Dendritic cell treated with granulocyte-macrophage colony-stimulating factor and Interleukin-4, amounts not matched to agents 40 ng/mL and 50 ng/mL, for 4 days (primary cell): Measurements from ENCODE around the gene AP3S1.

Source experiments
- H3K27ac Mint-ChIP-seq: one replicate; pipeline ENCODE4 v1.8.0; 2022; ENCODE audit warnings: mild to moderate bottlenecking, mixed read lengths
- H3K27me3 Mint-ChIP-seq: one replicate; pipeline ENCODE4 v1.8.0; 2022; ENCODE audit warnings: mild to moderate bottlenecking, mixed read lengths
- H3K36me3 Mint-ChIP-seq: one replicate; pipeline ENCODE4 v1.8.0; 2022; ENCODE audit warnings: low read depth, mixed read lengths
- H3K4me1 Mint-ChIP-seq: one replicate; pipeline ENCODE4 v1.8.0; 2022; ENCODE audit warnings: low read depth, mixed read lengths
- H3K4me3 Mint-ChIP-seq: one replicate; pipeline ENCODE4 v1.8.0; 2022; ENCODE audit warnings: mild to moderate bottlenecking, moderate library complexity, mixed read lengths
- H3K9me3 Mint-ChIP-seq: one replicate; pipeline ENCODE4 v1.8.0; 2022; ENCODE audit warnings: mixed read lengths
- intact Hi-C: fragments of 100-400 bp; cut with micrococcal nuclease; formaldehyde crosslinking; loops from one replicate; pipeline ENCODE4 v1.15.0; 2022

AP3S1 gene

DNA sequence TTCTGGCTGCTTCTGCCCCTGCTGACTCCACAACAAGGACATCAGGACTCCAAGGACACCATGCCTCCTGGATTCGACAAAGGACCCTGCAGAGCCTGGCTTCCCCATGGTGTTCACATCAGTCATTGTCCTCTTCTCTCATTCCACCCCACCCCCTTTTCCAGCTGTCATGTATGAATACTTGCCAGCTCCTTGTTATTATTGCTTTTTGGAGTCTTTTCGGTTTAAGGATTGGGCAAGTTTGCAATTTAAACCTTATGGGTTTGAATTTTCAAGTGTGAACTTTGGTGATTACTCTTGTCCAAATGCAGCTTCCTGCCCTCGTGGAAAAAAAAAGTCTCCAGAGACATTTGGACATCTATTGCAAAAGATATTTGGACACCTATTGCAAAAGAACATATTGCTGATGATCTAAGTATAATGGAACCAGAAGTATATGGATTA is 106.4 kb downstream of the AP3S1 start:
- Mint-ChIP-seq H3K4me3 (no peak overlapping the region), H3K4me1 (no peaks in the 10 kb centered on the region), H3K9me3 (no peaks in the 10 kb centered on the region), H3K27me3 (peaks cover 5% of the 10 kb centered on the region), H3K36me3 (no peaks in the 10 kb centered on the region), H3K27ac (no peak overlapping the region)
- intact Hi-C loops, result no loop called here

DNA sequence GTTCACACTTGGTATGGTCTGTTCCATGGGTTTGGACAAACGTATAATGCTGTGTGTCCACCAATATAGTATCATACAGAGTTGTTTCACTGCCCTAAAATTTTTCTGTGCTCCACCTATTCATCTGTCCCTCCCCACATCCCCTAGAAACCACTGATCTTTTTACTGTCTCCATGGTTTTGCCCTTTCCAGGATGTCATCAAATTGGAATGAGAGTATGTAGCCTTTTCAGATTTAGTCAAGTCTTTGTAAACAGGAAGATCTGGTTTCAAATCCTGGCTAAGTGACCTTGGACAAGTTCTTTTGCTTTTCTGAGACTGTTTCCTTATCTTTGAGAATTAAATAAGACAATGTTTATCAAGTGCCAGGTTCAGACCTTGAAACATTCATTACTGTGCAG is 107.4 kb downstream of the AP3S1 start:
- H3K36me3 Mint-ChIP-seq, result no peaks in the 10 kb centered on the region
- no peak overlapping the region for H3K4me3 Mint-ChIP-seq
- H3K9me3 Mint-ChIP-seq, result no peaks in the 10 kb centered on the region
- peaks cover 5% of the 10 kb centered on the region for H3K27me3 Mint-ChIP-seq
- intact Hi-C loops, result no loop called here
- no peak overlapping the region for H3K27ac Mint-ChIP-seq
- no peaks in the 10 kb centered on the region for H3K4me1 Mint-ChIP-seq

DNA sequence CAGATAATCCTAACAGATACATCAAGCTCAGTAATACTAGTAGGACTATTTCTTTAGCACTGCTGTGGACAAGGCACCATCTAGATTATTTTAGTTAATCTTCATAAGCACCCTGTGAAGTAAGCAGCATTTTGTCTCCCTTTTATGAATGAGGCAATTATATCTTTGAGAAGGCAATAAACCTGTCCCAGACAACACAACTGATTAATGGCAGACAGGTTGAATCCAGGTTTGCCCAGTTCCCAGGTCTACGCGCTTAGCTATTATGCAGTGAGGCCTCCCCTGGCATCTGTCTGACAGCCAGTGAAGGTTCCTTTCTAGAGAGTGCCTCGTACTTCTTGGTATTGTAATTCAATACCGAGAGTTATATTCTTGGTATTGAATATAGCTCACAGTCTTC is 110.9 kb downstream of the AP3S1 start:
- Mint-ChIP-seq H3K27me3 (peaks cover 5% of the 10 kb centered on the region), H3K36me3 (no peaks in the 10 kb centered on the region), H3K27ac (no peak overlapping the region), H3K4me3 (no peak overlapping the region), H3K4me1 (no peaks in the 10 kb centered on the region), H3K9me3 (no peaks in the 10 kb centered on the region)
- intact Hi-C loops, result no loop called here

DNA sequence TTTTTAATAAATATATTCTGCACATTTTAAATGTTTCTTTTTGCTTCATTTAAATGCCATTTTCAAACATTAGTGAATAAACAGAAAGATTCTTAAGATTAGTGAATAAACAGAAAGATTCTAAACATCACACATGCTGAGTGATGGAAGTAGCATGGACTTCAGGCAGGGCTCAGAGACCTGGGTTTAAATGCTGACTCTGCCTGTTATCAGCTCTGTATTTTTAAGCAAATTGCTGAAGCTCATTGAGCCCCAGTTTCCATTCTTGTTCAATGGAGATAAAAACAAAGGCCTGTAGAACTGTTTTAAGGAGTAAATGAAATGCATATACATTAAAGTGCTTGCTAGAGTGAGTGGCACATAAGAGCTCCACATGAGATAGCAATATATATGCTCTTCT is 112.4 kb downstream of the AP3S1 start:
- intact Hi-C loops, result no loop called here
- Mint-ChIP-seq H3K36me3 (no peaks in the 10 kb centered on the region), H3K9me3 (no peaks in the 10 kb centered on the region), H3K27ac (no peak overlapping the region), H3K27me3 (peaks cover 8% of the 10 kb centered on the region), H3K4me3 (no peak overlapping the region), H3K4me1 (no peaks in the 10 kb centered on the region)

DNA sequence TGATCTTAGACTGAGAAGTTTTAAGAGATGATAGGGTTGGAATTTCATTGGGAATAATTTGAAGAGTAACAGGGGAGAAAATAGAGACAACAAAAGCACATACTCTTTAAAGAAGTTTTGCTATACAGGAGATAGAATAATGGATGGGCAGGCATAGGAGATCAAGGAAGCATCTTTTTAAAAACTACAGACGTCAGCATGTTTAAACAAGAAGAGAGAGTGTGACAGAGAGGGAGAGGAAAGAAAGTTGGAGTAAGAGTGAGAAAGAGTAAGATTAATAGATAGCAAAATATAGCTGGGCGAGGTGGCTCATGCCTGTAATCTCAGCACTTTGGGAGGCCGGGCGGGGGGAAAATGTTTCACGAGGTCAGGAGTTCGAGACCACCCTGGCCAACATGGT is 115.2 kb downstream of the AP3S1 start:
- Mint-ChIP-seq H3K4me1 (peaks cover 8% of the 10 kb centered on the region), H3K27ac (no peak overlapping the region), H3K9me3 (no peaks in the 10 kb centered on the region), H3K4me3 (no peak overlapping the region), H3K36me3 (no peaks in the 10 kb centered on the region), H3K27me3 (peaks cover 20% of the 10 kb centered on the region)
- intact Hi-C loops, result no loop called here

DNA sequence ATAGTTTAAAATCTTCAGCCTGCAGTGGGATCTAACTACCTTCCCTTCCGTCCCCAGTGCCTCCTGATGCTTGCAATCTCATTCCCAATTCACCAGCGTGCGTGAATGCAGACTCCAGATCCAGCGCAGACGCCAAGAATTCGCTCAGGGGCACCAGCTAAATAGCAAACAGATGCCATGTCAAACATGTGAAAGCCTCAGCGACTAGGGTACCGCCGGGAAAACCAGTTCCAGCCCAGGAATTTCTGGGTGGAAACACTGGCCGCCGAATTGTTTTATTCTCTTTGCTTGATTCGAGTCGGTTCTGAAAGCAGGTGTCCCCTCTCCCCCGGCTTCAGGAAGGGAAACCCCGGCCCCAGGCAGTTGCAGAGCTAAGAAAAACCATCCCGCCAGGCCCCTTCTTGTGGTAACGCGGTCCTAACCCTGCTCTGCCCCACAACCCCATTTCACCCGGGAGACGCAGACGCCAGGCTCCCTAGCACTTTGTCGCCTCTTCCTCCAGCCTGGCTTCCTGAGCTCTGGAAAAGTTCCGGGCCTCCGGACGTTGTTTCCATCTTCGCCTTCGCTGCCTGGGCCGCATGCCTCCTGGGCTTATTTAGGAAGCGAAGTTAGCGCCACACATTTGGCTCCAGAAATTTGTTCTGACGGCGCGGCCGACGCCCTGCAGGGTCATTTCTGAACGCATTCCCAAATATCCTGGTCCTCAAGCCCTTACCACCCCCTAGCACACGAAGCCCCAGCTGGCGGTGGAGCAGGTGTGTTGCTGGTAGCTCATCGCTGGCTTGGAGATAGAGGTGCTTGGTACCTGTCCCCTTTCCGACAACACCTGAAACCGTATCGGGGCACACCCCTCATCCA is 119.9 kb downstream of the AP3S1 start:
- H3K4me1 Mint-ChIP-seq, result peaks cover 19% of the 10 kb centered on the region
- no peak overlapping the region for H3K27ac Mint-ChIP-seq
- no peaks in the 10 kb centered on the region for H3K9me3 Mint-ChIP-seq
- H3K36me3 Mint-ChIP-seq, result no peaks in the 10 kb centered on the region
- intact Hi-C loops, result no loop called here
- peaks cover 59% of the 10 kb centered on the region for H3K27me3 Mint-ChIP-seq
- H3K4me3 Mint-ChIP-seq, result no peak overlapping the region

DNA sequence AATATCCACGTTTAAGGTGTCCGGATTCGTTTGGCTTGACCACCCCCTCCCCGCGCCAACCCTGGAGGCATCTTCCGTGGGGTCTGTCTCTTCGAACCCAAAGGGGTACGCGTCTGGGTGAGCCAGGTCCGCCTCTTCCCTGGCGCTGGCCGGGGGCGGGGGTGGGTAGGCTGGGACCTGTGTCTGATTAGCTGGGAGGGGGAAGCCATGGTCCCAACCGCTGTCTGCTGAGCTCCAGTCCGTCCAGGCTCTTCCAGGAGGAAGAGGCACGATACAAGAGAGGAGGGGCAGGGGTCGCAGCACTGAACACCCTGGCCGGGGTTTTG is 120.5 kb downstream of the AP3S1 start, which contains the start of gene LVRN:
TSS of gene LVRN (plus strand) at position 237 of the 326 bp plus-strand sequence. CDS start 143 bp downstream, outside the sequence.
- intact Hi-C loops, result no loop called here
- Mint-ChIP-seq H3K9me3 (no peaks in the 10 kb centered on the region), H3K4me3 (peak within 1 kb of the TSS; percentile 26), H3K27me3 (peaks cover 59% of the 10 kb centered on the region), H3K4me1 (peaks cover 19% of the 10 kb centered on the region), H3K27ac (no peak within 1 kb of the TSS), H3K36me3 (no peaks in the 10 kb centered on the region)

DNA sequence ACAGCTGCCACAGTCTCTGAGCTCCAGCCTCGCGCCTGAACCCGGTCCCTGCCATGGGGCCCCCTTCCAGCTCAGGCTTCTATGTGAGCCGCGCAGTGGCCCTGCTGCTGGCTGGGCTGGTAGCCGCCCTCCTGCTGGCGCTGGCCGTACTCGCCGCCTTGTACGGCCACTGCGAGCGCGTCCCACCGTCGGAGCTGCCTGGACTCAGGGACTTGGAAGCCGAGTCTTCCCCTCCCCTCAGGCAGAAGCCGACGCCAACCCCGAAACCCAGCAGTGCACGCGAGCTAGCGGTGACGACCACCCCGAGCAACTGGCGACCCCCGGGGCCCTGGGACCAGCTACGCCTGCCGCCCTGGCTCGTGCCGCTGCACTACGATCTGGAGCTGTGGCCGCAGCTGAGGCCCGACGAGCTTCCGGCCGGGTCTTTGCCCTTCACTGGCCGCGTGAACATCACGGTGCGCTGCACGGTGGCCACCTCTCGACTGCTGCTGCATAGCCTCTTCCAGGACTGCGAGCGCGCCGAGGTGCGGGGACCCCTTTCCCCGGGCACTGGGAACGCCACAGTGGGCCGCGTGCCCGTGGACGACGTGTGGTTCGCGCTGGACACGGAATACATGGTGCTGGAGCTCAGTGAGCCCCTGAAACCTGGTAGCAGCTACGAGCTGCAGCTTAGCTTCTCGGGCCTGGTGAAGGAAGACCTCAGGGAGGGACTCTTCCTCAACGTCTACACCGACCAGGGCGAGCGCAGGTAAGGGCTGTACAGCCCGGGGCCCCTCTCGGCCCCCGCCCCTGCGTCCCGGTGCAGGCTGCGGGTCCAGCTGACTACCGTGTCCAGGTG is 121.0 kb downstream of the AP3S1 start:
- peaks cover 19% of the 10 kb centered on the region for H3K4me1 Mint-ChIP-seq

DNA sequence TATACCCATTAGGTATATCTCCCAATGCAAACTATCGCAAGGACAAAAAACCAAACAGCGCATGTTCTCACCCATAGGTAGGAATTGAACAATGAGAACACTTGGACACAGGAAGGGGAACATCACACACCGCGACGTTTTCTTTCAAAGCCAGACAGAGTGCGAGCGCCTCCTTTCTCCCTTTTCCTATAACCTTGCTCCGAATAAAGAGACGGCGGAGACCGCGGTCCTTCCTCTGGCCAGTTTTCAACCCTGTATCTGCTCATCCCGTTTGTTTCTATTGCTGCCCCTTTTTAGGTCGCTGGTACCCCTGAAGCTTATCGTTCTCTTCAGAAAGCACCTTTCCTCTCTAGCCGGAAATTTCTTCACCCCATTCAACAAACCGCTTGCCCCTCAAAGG is 121.8 kb downstream of the AP3S1 start:
- intact Hi-C loops, result no loop called here
- no peaks in the 10 kb centered on the region for H3K9me3 Mint-ChIP-seq
- peaks cover 63% of the 10 kb centered on the region for H3K27me3 Mint-ChIP-seq
- no peak overlapping the region for H3K27ac Mint-ChIP-seq
- no peak overlapping the region for H3K4me3 Mint-ChIP-seq
- H3K36me3 Mint-ChIP-seq, result no peaks in the 10 kb centered on the region
- peaks cover 19% of the 10 kb centered on the region for H3K4me1 Mint-ChIP-seq

More for the DNA sequence above, 121.0 kb downstream of the AP3S1 start:
- Mint-ChIP-seq H3K4me3 (peak overlapping the region; percentile 26), H3K36me3 (no peaks in the 10 kb centered on the region), H3K27me3 (peaks cover 59% of the 10 kb centered on the region), H3K27ac (no peak overlapping the region), H3K9me3 (no peaks in the 10 kb centered on the region)
- intact Hi-C loops, result no loop called here
